ENCODE results near the gene LSAMP. TPM values are rescaled to one million over a fixed set of nuclear protein-coding genes. Genes with fewer than 3 reads are reported as not detected.

LSAMP gene
- total and polyA plus RNA-seq, 9 of the 15 experiments (the other 6 are each of a cell fraction or from before 2014, with no cell fraction given) = 0.09 to 0.11 TPM; not detected in 7

- TF ChIP-seq TSC22D4 (tag; IDR thresholded peaks at IDR 0.05) (no peak), POLR3A (IDR thresholded peaks at IDR 0.05; ENCODE audit: borderline replicate concordance, extremely low read depth, insufficient read depth, insufficient read length) (no peak), PHF21A (IDR thresholded peaks at IDR 0.05; ENCODE audit: borderline replicate concordance, low read depth) (no peak)
Observed at GRCh38 chr3:115835946-115836345, 609.3 kb downstream of the LSAMP start (continued).

GRCh38 chr3:115834068-115834467 lies 611.2 kb downstream of the LSAMP start:
- 0% methylated on average over 1 of the region's 1 CpG for WGBS (ENCODE audit: insufficient coverage, low coverage, missing lambda C conversion rate)
- BruUV-seq (replicated peaks) = no TSS peak
- H3K9ac ChIP-seq (ENCODE audit: insufficient read depth in 1 of 2, low read depth in 2 of 2, low read length in 2 of 2) = no peak overlapping the region
- no peaks in the 10 kb centered on the region for H3K36me3 ChIP-seq (ENCODE audit: control insufficient read depth, insufficient read depth, low read length)
- H3K9me1 ChIP-seq (ENCODE audit: control insufficient read depth, insufficient read depth, low read length) = no peaks in the 10 kb centered on the region
- H3K9me3 ChIP-seq (replicated peaks; ENCODE audit: control insufficient read depth, insufficient read depth, low read depth, low read length) = no peaks in the 10 kb centered on the region
- intact Hi-C loops (cut with micrococcal nuclease) (no loop called here), in situ Hi-C loops (cut with MboI) (no loop called here)
- TF ChIP-seq HLTF (IDR thresholded peaks at IDR 0.05) = no peak
- no peak for TF ChIP-seq RERE (CRISPR knock-in tag; IDR thresholded peaks at IDR 0.05; ENCODE audit: borderline replicate concordance)
- no peak for TF ChIP-seq SETDB1 (IDR thresholded peaks at IDR 0.05; ENCODE audit: low read length)
- TF ChIP-seq ZBTB17 (CRISPR knock-in tag; IDR thresholded peaks at IDR 0.05) = no peak
- no peak for TF ChIP-seq PREB (CRISPR knock-in tag; IDR thresholded peaks at IDR 0.05)
- TF ChIP-seq CTCF (IDR thresholded peaks at IDR 0.05 in 2 of 3, conservative IDR thresholded peaks at IDR 0.05 in 1 of 3; ENCODE audit: insufficient read depth in 2 of 3, low read depth in 1 of 3, low read length in 3 of 3) = no peak
- TF ChIP-seq TGIF2 (CRISPR knock-in tag; IDR thresholded peaks at IDR 0.05) = no peak
- TF ChIP-seq POLR2B (IDR thresholded peaks at IDR 0.05; ENCODE audit: low read depth, partially characterized antibody) = no peak
- H3K4me2 ChIP-seq (ENCODE audit: insufficient read depth, low read length) = no peak overlapping the region
- no peak for DNase-seq (ENCODE audit: extremely low read depth in 1 of 4, low spot score in 3 of 4)
- ChIA-PET POLR2A (no interaction called here), CTCF (ENCODE audit: low intra/inter-chr PET ratio) (no interaction called here)
- no peaks in the 10 kb centered on the region for H4K20me1 ChIP-seq (replicated peaks; ENCODE audit: control insufficient read depth, insufficient read depth, low read length)
- H3K79me2 ChIP-seq (ENCODE audit: control insufficient read depth, insufficient read depth, low read length) = no peaks in the 10 kb centered on the region
- no peak overlapping the region for H2AFZ ChIP-seq (ENCODE audit: low read depth, low read length)
- no peaks in the 10 kb centered on the region; a peak in 1 of 5 replicates for H3K4me1 ChIP-seq (replicated peaks in 1 of 2; ENCODE audit: control insufficient read depth in 2 of 2, insufficient read depth in 2 of 2, low read length in 2 of 2)
- no peak overlapping the region for H3K27ac ChIP-seq (ENCODE audit: extremely low read depth, low read depth, low read length)
- ATAC-seq = no peak
- H3K4me3 ChIP-seq = no peak overlapping the region
- FAIRE-seq = no peak
- no peaks in the 10 kb centered on the region for H3K27me3 ChIP-seq (ENCODE audit: control insufficient read depth in 2 of 2, insufficient read depth in 2 of 2, low read length in 2 of 2)
